Activated CD8-positive, alpha-beta memory T cell treated with anti-CD3 and anti-CD28 coated beads, Interleukin-2, amount 10 ng/mL, durations not matched to agents 7 days and 5 days (primary cell): ENCODE data around the gene FBLN5. TPM values are rescaled to one million over a fixed set of nuclear protein-coding genes. Genes with fewer than 3 reads are reported as not detected.
A peak's percentile ranks its signal among the peaks of the same experiment; 100 is the strongest.

Experiments
- ATAC-seq: fragments of 150-1000 bp; cut with Tn5 transposase; one replicate; pipeline ENCODE4 v1.10.0; 2021; ENCODE audit warnings: moderate library complexity
- CTCF ChIA-PET: fragments of 350-600 bp; sonication (Branson Sonifier 250); formaldehyde crosslinking; loops from one replicate; lab custom pipeline; 2021; ENCODE audit warnings: antibody characterized with exemption; lab: Charles Lee
- DNase-seq: peaks from one replicate; pipeline ENCODE4 v3.0.0-alpha.2; 2020
- H3K27ac Mint-ChIP-seq: one replicate; pipeline ENCODE4 v1.8.0; 2021; ENCODE audit warnings: mild to moderate bottlenecking, mixed read lengths
- H3K27me3 Mint-ChIP-seq: one replicate; pipeline ENCODE4 v1.8.0; 2021; ENCODE audit warnings: mixed read lengths
- H3K36me3 Mint-ChIP-seq: one replicate; pipeline ENCODE4 v1.8.0; 2021; ENCODE audit warnings: mild to moderate bottlenecking, mixed read lengths
- H3K4me1 Mint-ChIP-seq: one replicate; pipeline ENCODE4 v1.8.0; 2021; ENCODE audit warnings: mixed read lengths
- H3K4me3 Mint-ChIP-seq: one replicate; pipeline ENCODE4 v1.8.0; 2021; ENCODE audit warnings: mild to moderate bottlenecking, moderate library complexity, mixed read lengths
- H3K9me3 Mint-ChIP-seq: one replicate; pipeline ENCODE4 v1.8.0; 2022; ENCODE audit warnings: low read depth, mixed read lengths
- total RNA-seq, 2 experiments: library from RNA; stranded (reverse); gene quantifications; one replicate each; pipeline ENCODE4 v1.2.3, GENCODE V29; 2021

FBLN5 gene
- total RNA-seq, 2 experiments from 2014 or later, result 0.23 to 0.73 TPM

DNA sequence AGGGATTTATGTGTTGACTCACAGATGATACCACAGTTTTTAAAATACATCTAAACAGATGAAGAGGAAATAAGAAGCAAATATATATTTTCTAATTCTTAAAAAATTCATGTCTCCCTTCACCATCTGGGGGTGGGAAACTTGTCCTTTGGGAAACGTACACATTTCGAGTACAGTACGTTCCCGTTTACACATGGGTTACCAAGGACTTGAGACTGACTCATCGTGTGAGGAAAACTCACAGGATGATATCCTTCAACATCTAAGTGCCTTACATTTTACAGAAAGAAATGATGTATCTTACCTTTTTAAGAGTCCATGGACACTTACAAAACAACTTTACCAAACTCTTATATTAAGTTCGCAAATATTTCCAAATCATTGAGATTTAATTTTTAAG is 16.0 kb upstream of the FBLN5 start:
- H3K36me3 Mint-ChIP-seq, result peaks cover 9% of the 10 kb centered on the region
- H3K4me1 Mint-ChIP-seq, result peaks cover 11% of the 10 kb centered on the region
- DNase-seq, result no peak
- no peaks in the 10 kb centered on the region for H3K9me3 Mint-ChIP-seq
- CTCF ChIA-PET, result interaction anchor here (1.3 kb wide), 1 partner anchor 52 kb away, joined by 3 read pairs; no protein-coding TSS in a partner anchor
- H3K27ac Mint-ChIP-seq, result no peak overlapping the region
- no peak for ATAC-seq
- H3K4me3 Mint-ChIP-seq, result no peak overlapping the region
- no peaks in the 10 kb centered on the region for H3K27me3 Mint-ChIP-seq

DNA sequence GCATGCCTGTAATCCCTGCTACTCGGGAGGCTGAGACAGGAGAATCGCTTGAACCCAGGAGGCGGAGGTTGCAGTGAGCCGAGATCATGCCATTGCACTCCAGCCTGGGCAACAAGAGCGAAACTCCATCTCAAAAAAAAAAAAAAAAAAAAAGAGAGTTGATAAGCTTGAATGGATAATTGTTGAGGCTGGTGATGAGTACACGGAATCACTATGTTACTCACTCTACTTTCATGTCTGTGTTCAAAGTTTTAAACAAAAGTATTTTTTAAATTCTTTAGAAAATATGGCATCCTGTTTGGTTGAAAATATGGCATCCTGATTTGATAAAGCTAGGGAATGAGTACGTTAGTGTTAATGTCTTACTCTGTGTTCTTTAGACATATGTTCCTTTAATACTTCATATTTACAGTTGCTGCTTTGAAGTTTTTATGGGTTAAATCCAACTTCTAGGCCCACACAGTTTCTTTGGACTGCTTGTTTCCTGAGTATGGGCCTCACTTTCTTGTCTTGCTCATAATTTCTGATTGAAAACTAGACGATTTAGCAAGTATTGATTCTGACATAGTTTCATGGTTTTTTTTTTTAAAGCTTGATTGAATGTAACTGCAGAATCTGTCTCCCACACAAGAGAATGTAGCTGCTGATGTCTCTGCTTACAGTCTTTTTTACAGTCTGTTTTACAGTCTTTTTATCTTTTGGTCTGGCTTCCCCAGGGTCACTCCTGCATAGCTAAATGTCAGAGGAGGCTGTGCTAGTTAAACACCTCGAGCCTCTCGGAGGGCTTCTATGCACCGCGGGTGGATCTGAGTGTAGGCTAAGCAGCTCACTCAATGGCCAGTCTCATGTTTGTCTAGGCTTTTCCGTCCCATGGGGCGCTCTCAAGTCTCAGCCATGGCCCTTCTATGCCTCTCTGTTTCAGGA is 14.1 kb upstream of the FBLN5 start:
- Mint-ChIP-seq H3K4me3 (no peak overlapping the region), H3K9me3 (no peaks in the 10 kb centered on the region), H3K27me3 (peaks cover 1% of the 10 kb centered on the region), H3K36me3 (peaks cover 3% of the 10 kb centered on the region), H3K27ac (no peak overlapping the region), H3K4me1 (peaks cover 4% of the 10 kb centered on the region)
- CTCF ChIA-PET, result interaction anchor here (0.6 kb wide), 1 partner anchor 120 kb away, joined by 3 read pairs; no protein-coding TSS in a partner anchor
- ATAC-seq (no peak), DNase-seq (no peak)

DNA sequence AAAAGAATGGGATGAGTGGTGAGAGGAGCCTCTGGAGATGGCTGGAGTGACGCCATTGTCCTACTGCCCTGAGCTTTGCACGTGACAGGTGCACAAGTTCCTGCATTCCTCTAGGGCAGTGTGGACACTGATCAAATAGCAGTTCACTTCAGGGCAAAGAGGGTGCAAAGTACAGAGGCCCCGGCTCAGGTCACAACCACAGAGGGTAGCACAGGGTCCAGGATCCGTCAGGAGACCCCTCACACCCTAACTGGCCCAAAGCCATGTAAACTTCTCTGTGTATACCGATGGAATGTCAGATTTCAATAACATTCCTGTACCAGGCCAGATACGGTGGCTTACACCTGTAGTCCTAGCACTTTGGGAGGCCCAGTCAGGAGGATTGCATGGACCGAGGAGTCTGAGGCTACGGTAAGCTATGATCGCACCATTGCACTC is 10.4 kb upstream of the FBLN5 start:
- CTCF ChIA-PET, result interaction anchor here (1.5 kb wide), 1 partner anchor 39 kb away, joined by 5 read pairs; no protein-coding TSS in a partner anchor
- ATAC-seq (no peak), DNase-seq (no peak)
- Mint-ChIP-seq H3K36me3 (no peaks in the 10 kb centered on the region), H3K27ac (no peak overlapping the region), H3K4me1 (peaks cover 4% of the 10 kb centered on the region), H3K27me3 (peaks cover 9% of the 10 kb centered on the region), H3K9me3 (no peaks in the 10 kb centered on the region), H3K4me3 (no peak overlapping the region)

DNA sequence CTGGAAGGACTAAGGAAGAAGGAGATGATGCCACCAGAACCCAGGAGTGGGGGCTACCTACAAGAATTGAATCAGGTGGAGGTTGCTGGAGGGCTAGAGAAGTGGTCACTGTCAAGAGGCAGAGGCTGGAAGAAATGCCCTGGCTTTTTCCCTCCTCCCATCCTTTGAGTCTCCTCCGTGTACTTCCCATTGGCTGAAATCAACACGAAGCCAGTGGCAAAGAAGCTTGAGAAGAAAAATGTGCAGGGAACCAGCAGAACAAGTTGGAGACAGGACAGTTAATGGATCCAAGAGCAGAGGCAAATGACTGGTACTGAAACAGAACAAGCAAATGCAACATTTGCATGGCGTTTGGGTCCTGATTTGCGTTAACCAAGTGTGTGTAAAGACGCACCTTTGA is 9.1 kb upstream of the FBLN5 start:
- no peaks in the 10 kb centered on the region for H3K4me1 Mint-ChIP-seq
- ATAC-seq, result no peak
- H3K27ac Mint-ChIP-seq, result no peak overlapping the region
- no peaks in the 10 kb centered on the region for H3K9me3 Mint-ChIP-seq
- CTCF ChIA-PET, result interaction anchor here (1.0 to 1.5 kb wide), 2 partner anchors 8 to 41 kb away, joined by 4 to 5 read pairs; no protein-coding TSS in a partner anchor
- no peaks in the 10 kb centered on the region for H3K36me3 Mint-ChIP-seq
- DNase-seq, result no peak
- peaks cover 12% of the 10 kb centered on the region for H3K27me3 Mint-ChIP-seq
- no peak overlapping the region for H3K4me3 Mint-ChIP-seq

DNA sequence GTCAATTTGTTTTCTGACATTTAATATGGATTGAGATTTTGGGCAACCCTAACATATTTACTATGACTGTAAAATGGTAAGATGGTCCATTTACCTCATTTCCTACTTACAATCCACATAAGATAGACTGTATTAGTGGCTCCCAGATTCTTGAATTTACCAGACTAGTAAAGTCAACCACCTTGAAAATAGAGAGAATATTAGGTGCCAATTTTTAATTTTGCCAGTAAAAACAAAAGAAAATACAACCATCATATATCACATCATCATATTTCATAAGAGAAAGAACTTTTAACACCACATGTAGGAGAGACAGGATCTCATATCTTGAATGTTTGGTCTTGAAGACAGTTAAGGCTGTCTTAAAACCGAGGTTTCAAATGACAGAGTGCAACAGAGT is 7.7 kb upstream of the FBLN5 start:
- Mint-ChIP-seq H3K9me3 (no peaks in the 10 kb centered on the region), H3K36me3 (no peaks in the 10 kb centered on the region), H3K4me1 (no peaks in the 10 kb centered on the region), H3K4me3 (no peak overlapping the region), H3K27ac (no peak overlapping the region), H3K27me3 (peaks cover 16% of the 10 kb centered on the region)
- CTCF ChIA-PET, result no interaction called here
- ATAC-seq (no peak), DNase-seq (no peak)

DNA sequence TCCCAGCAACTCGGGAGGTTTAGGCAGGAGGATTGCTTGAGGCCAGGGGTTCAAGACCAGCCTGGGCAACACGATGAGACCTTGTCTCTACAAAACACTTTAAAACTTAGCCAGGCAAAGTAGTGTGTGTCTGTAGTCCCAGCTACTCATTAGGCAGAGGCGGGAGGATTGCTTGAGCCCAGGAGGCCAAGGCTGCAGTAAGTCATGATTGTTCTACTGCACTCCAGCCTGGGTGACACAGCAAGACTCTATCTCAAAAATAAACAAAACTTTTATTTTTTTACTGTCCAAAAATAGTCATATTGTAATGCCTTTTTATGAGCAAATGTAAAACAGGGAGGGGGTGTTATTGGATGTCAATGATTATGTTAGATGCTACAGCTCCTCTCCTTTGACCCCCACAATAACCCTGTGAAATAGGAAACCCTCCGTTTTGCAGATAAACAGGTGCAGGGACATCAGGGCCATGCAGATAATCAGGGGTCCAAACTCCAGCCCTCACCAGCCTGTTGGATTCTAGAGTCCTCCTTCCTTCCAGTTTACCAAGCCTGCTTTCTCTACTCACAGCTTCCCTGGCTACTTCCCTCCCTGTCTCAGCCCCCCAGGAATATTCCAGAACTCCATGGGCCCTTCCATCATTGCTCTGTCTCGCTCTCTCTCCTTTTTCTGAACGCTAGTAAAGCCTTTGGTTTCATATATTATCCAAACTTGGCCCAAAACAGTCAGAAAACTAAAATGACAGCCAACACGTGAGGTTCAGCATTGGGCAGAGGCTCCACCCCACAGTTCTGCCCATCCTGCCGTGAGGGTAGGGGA is 5.9 kb upstream of the FBLN5 start:
- no peaks in the 10 kb centered on the region for H3K9me3 Mint-ChIP-seq
- peaks cover 29% of the 10 kb centered on the region for H3K27me3 Mint-ChIP-seq
- no peak overlapping the region for H3K27ac Mint-ChIP-seq
- H3K4me1 Mint-ChIP-seq, result no peaks in the 10 kb centered on the region
- H3K4me3 Mint-ChIP-seq, result no peak overlapping the region
- no peak for ATAC-seq
- DNase-seq, result no peak
- no peaks in the 10 kb centered on the region for H3K36me3 Mint-ChIP-seq
- CTCF ChIA-PET, result no interaction called here

DNA sequence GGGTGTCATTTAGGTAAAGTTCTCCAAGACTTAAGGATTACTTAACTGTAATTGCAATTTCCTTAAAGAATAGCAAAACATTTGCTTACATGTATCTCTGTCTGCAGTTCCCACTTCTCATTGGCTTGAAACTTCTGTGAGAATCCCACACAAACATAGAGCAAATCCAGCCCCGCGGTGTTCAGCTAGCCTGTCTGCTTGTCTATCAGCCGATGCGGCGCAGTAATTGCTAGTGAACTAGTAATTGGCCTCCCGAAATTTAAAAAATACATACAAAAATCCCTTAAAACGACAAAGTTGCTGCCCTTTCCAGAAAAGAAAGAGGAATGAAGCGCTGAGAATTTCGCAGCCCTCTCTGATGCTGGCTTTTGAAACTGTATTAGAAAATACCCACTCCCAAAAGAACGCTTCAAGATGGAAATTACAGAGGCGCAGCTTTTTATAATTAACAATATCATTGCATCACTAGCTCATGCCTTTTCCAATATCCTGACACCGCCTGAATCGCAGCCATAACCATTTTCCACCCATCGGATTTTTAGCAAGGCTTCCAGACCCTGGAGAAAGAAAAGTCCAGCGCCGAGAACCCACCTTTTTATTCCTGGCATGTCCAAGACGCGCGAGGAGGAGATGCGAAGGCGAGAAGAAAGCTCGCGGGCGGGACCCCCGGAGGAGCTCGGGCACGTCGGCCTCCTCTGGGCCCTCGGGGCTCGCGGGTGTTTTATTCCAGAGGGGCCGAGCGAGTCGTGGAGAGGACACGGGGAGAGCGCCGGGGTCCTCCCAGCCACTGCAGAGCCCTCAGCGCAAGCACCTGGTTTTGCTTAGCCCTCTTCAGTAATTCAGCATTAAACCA is 646 bp downstream of the FBLN5 start:
- H3K36me3 Mint-ChIP-seq, result no peaks in the 10 kb centered on the region
- DNase-seq, result no peak
- peak overlapping the region; percentile 72 for H3K4me3 Mint-ChIP-seq
- peak; percentile 30 for ATAC-seq
- H3K4me1 Mint-ChIP-seq, result peaks cover 21% of the 10 kb centered on the region
- H3K9me3 Mint-ChIP-seq, result no peaks in the 10 kb centered on the region
- CTCF ChIA-PET, result interaction anchor here (1.2 to 1.7 kb wide), 2 partner anchors 32 to 295 kb away, joined by 3 to 4 read pairs; no protein-coding TSS in a partner anchor
- peaks cover 58% of the 10 kb centered on the region for H3K27me3 Mint-ChIP-seq
- no peak overlapping the region for H3K27ac Mint-ChIP-seq

DNA sequence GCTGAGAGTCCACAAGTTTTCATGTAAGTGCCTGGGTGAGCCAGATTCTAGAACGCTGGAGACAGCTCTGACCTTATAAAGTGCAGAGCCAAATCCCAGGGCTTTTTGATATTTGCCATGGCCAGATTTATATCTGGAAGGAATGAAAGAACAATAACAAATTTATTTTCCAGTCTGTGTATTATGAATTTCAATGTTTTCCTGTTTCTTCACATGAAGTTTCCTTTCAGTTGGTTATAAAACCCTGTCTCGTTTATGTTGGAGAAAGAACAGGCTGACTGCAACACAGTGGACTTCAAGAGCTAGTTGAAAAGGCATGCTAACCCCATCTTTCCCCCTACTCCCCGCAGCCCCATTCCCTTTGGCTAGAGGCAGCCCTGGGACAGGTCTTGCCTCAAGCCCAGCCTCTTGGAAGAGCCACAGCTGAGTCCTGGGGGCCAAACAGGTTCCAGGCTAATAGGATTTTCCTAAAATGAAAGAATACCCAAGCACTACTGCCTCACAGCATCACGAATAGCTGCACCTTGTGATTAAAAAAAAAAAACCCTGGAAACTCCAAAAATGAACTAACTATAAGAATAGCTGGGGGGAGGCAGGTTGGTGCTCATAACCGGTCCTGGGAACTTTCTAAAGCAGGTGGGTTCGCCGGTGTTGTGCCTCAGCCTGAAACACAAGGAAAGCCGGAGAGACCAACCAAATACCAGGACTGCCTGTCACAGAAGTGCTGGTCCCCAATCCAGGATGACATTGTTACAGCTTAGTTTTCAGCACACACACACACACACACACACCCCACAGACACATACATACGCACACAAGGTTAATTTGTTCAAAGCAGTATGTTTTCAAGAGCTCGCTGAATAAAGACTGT is 1.5 kb downstream of the FBLN5 start:
- Mint-ChIP-seq H3K36me3 (no peaks in the 10 kb centered on the region), H3K4me3 (peak overlapping the region; percentile 72), H3K4me1 (peaks cover 21% of the 10 kb centered on the region), H3K27ac (no peak overlapping the region), H3K27me3 (peaks cover 58% of the 10 kb centered on the region), H3K9me3 (no peaks in the 10 kb centered on the region)
- no peak for DNase-seq
- CTCF ChIA-PET, result interaction anchor here (1.2 to 1.7 kb wide), 2 partner anchors 32 to 294 kb away, joined by 3 to 4 read pairs; no protein-coding TSS in a partner anchor
- no peak for ATAC-seq

DNA sequence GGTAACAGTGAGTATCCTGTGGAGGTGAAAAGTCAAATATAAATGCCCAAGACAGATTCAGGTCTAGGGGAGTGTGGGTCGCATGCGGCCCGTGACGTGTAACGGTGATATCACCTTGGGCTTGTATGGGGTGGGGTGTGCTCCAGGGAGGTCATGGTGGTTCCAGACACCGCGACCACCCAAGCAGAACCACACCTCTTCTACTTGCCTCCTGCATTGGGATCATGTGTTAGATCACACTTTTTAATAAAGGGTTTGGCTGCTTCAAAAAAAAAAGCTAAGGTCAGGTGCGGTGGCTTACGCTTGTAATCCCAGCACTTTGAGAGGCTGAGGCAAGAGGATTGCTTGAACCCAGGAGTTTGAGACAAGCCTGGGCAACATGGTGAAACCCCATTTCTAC is 4.5 kb downstream of the FBLN5 start:
- CTCF ChIA-PET, result no interaction called here
- Mint-ChIP-seq H3K9me3 (no peaks in the 10 kb centered on the region), H3K36me3 (no peaks in the 10 kb centered on the region), H3K27ac (no peak overlapping the region), H3K27me3 (peaks cover 35% of the 10 kb centered on the region), H3K4me3 (no peak overlapping the region), H3K4me1 (peaks cover 16% of the 10 kb centered on the region)
- ATAC-seq (no peak), DNase-seq (no peak)

DNA sequence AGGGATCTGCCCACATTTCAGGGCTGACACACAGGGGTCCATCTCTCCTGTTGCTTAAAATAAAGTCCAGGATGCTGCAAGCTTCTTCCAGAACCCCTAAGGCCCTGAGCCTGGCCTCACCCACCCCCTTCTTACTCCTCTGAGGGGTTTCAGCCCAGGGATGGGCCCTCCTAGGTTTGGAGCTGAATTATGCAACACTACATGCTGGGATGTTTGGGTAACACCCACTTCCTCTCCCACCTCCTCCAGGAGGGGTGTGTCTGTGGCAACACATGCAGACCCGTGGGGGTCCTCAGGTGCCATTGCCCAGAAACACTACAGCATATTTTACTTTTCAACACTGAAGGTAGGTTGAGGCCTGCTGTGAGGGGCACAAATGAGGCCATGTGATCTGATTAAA is 5.4 kb downstream of the FBLN5 start:
- Mint-ChIP-seq H3K27me3 (peaks cover 32% of the 10 kb centered on the region), H3K27ac (no peak overlapping the region), H3K4me3 (no peak overlapping the region), H3K4me1 (peaks cover 16% of the 10 kb centered on the region), H3K9me3 (no peaks in the 10 kb centered on the region), H3K36me3 (no peaks in the 10 kb centered on the region)
- DNase-seq (no peak), ATAC-seq (no peak)
- CTCF ChIA-PET, result interaction anchor here (2.0 kb wide), 1 partner anchor 10 kb away, joined by 6 read pairs; no protein-coding TSS in a partner anchor

DNA sequence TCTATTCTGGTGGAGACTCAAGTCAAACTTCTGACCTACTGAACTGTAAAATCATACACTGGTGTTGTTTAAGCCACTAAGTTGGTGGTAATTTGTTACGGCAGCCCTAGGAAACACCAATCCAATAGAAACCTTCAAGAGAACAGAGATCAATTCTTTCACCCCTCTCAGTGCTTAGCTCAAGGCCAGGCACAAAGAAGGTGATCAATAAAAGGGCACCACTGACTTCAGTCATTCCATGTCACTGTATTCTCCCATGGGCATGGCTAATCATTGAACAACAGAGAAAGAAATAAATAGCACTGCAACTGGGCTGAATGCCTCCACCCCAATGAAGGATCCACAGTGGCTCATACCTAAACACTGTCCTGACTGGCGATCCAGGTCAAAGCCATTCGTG is 7.3 kb downstream of the FBLN5 start:
- Mint-ChIP-seq H3K27me3 (peaks cover 13% of the 10 kb centered on the region), H3K4me3 (no peak overlapping the region), H3K27ac (no peak overlapping the region), H3K36me3 (no peaks in the 10 kb centered on the region), H3K4me1 (peaks cover 8% of the 10 kb centered on the region), H3K9me3 (no peaks in the 10 kb centered on the region)
- no peak for ATAC-seq
- no peak for DNase-seq
- CTCF ChIA-PET, result interaction anchor here (2.0 kb wide), 1 partner anchor 8 kb away, joined by 6 read pairs; no protein-coding TSS in a partner anchor

DNA sequence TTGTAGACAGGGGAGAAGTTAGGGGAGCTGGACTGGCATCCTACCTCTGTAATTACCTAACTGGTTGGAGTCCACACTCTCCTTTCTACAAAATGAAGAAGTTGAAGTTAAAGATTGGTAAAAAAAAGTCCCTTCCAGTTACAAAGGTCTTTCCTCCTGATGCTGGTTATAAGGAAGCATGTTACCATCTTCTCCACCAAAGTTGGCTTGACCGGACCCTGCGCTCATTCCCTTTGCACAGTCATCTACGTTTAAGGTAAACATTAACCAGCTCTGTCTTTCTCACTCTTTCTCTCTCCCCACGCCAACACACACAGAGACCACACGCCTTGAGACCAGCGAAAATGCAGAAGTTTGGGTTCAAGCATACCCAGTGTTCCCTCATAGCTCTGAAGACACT is 11.9 kb downstream of the FBLN5 start:
- Mint-ChIP-seq H3K4me1 (no peaks in the 10 kb centered on the region), H3K27me3 (no peaks in the 10 kb centered on the region), H3K27ac (no peak overlapping the region), H3K4me3 (no peak overlapping the region), H3K36me3 (no peaks in the 10 kb centered on the region), H3K9me3 (no peaks in the 10 kb centered on the region)
- CTCF ChIA-PET, result interaction anchor here (0.5 kb wide), 1 partner anchor 24 kb away, joined by 5 read pairs; no protein-coding TSS in a partner anchor
- DNase-seq, result no peak
- no peak for ATAC-seq
